ENCODE data around the gene BLVRA. TPM values are rescaled to one million over a fixed set of nuclear protein-coding genes. Genes with fewer than 3 reads are reported as not detected.
A peak's percentile ranks its signal among the peaks of the same experiment; 100 is the strongest.

Gene BLVRA
- total and polyA plus RNA-seq, 2 donors (not counting 1 experiment from before 2014, with no cell fraction given) = 72.8 to 108 TPM

DNA sequence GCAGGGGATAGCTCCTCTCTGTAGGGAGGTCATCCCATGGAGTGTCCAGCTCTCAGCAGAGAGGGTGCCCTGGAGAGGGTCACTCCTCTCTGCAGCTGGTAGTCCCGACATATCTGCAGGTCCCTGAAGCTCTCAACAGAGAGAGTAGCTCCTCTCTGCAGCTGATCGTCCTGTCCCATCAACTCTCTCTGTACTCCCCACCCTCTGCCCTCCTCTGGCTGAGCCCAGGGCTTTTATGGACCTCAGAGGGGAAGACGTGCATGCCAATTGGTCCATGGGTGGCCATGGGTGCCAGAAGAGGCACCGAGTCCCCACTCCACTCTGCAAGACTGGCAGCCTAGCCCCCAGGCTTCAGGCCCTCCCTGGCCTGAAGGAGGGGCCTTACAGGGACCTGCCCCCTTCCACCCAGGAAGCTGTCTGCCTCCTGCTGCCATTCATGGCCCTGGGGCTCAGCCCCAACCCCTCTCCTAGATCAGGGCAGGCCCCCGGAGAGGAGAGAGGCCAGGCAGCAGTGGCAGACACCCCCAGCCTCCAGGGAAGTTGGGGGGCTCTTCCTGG, 9.0 kb upstream of the BLVRA start:
- H3K79me2 ChIP-seq (ENCODE audit: control insufficient read depth, insufficient read depth, low read length) = no peaks in the 10 kb centered on the region
- no peaks in the 10 kb centered on the region for H3K9me3 ChIP-seq (ENCODE audit: control insufficient read depth, insufficient read depth, low read depth, low read length)
- H3K9ac ChIP-seq (ENCODE audit: insufficient read depth, low read length) = no peak overlapping the region
- H3K4me2 ChIP-seq (ENCODE audit: extremely low read depth, insufficient read depth, low read length) = no peak overlapping the region
- H3K4me3 ChIP-seq (replicated peaks in 1 of 4; ENCODE audit: control extremely low read depth in 1 of 4, insufficient read depth in 1 of 4, low read depth in 3 of 4, low read length in 4 of 4) = peak overlapping the region in 1 of 4 experiments; percentile 30
- TF ChIP-seq CTCF (conservative IDR thresholded peaks at IDR 0.05 in 1 of 2, IDR thresholded peaks at IDR 0.05 in 1 of 2; ENCODE audit: low read depth in 1 of 2, low read length in 2 of 2) = no peak
- peaks cover 7% of the 10 kb centered on the region for H3K4me1 ChIP-seq (ENCODE audit: control insufficient read depth, extremely low read depth, insufficient read depth, low read length)
- H3K27me3 ChIP-seq (ENCODE audit: control insufficient read depth, insufficient read depth, low read length) = no peaks in the 10 kb centered on the region
- no peaks in the 10 kb centered on the region for H3K36me3 ChIP-seq (ENCODE audit: control insufficient read depth, insufficient read depth, low read length)
- H4K20me1 ChIP-seq (ENCODE audit: control insufficient read depth, extremely low read depth, insufficient read depth, low read length) = no peaks in the 10 kb centered on the region
- H2AFZ ChIP-seq (ENCODE audit: low read length) = no peak overlapping the region
- H3K27ac ChIP-seq (ENCODE audit: insufficient read depth, low read length) = no peak overlapping the region
- no peak for DNase-seq (ENCODE audit: low read depth in 2 of 2)

DNA sequence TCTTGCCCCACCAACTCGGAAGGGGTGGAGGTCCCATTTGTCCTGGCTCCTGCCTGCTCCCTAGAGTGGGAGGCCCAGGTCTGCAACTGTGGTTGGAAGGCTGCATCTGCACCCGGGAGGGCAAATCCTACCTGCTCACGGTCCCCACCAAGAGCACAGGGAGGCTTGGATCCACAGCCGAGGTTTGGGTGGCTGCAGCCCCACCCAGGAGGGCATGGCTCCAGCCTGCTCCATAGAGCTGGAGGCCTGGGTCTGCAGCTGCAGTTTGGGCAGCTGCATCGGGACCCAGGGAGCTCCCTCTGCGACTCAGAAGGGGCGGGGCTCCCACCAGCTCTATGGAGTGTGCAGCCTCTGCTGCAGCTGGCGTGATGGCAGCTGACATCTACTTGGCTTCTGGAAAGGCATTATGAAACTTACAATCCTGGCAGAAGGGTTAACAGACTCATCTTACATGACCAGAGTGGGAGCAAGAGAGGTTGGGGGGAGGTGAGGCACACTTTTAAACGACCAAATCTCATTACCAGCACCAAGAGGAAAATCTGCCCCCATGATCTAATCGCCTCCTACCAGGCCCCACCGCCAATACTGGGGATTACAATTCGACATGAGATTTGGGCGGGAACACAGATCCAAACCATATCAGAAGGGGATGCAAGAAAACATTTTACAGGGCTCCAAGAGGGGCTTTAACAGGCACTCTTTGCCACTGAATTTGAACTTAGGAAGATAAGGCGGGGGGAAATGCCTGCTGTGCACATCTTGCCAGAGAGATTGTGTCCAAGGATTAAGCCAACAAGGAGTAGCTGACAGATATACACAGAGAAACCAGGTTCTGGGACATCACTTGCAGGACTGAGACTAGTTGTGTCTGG, 8.2 kb upstream of the BLVRA start:
- Histone ChIP-seq H2AFZ (ENCODE audit: low read length) (no peak overlapping the region), H4K20me1 (ENCODE audit: control insufficient read depth, extremely low read depth, insufficient read depth, low read length) (no peaks in the 10 kb centered on the region), H3K36me3 (ENCODE audit: control insufficient read depth, insufficient read depth, low read length) (no peaks in the 10 kb centered on the region), H3K9ac (ENCODE audit: insufficient read depth, low read length) (no peak overlapping the region), H3K27ac (ENCODE audit: insufficient read depth, low read length) (no peak overlapping the region), H3K27me3 (ENCODE audit: control insufficient read depth, insufficient read depth, low read length) (no peaks in the 10 kb centered on the region), H3K4me1 (ENCODE audit: control insufficient read depth, extremely low read depth, insufficient read depth, low read length) (peaks cover 7% of the 10 kb centered on the region), H3K4me3 (replicated peaks in 1 of 4; ENCODE audit: control extremely low read depth in 1 of 4, insufficient read depth in 1 of 4, low read depth in 3 of 4, low read length in 4 of 4) (peak overlapping the region in 1 of 4 experiments; percentile 30), H3K79me2 (ENCODE audit: control insufficient read depth, insufficient read depth, low read length) (no peaks in the 10 kb centered on the region), H3K4me2 (ENCODE audit: extremely low read depth, insufficient read depth, low read length) (no peak overlapping the region), H3K9me3 (ENCODE audit: control insufficient read depth, insufficient read depth, low read depth, low read length) (no peaks in the 10 kb centered on the region)
- peak; percentile 21 to 89 for DNase-seq (ENCODE audit: low read depth in 2 of 2)
- TF ChIP-seq CTCF (conservative IDR thresholded peaks at IDR 0.05 in 1 of 2, IDR thresholded peaks at IDR 0.05 in 1 of 2; ENCODE audit: low read depth in 1 of 2, low read length in 2 of 2) (no peak), EZH2 (IDR thresholded peaks at IDR 0.05; ENCODE audit: low read length, missing control alignments) (no peak)

- no peak overlapping the region for H2AFZ ChIP-seq (ENCODE audit: low read length)
- no peaks in the 10 kb centered on the region for H3K9me3 ChIP-seq (ENCODE audit: control insufficient read depth, insufficient read depth, low read depth, low read length)
- DNase-seq (ENCODE audit: low read depth in 2 of 2) = no peak
- no peak overlapping the region for H3K27ac ChIP-seq (ENCODE audit: insufficient read depth, low read length)
- no peak overlapping the region for H3K4me2 ChIP-seq (ENCODE audit: extremely low read depth, insufficient read depth, low read length)
- H3K4me1 ChIP-seq (ENCODE audit: control insufficient read depth, extremely low read depth, insufficient read depth, low read length) = peaks cover 13% of the 10 kb centered on the region
- H3K79me2 ChIP-seq (ENCODE audit: control insufficient read depth, insufficient read depth, low read length) = no peaks in the 10 kb centered on the region
- H3K4me3 ChIP-seq (replicated peaks in 1 of 4; ENCODE audit: control extremely low read depth in 1 of 4, insufficient read depth in 1 of 4, low read depth in 3 of 4, low read length in 4 of 4) = no peak overlapping the region
- no peaks in the 10 kb centered on the region for H4K20me1 ChIP-seq (ENCODE audit: control insufficient read depth, extremely low read depth, insufficient read depth, low read length)
- no peak overlapping the region for H3K9ac ChIP-seq (ENCODE audit: insufficient read depth, low read length)
- no peaks in the 10 kb centered on the region for H3K36me3 ChIP-seq (ENCODE audit: control insufficient read depth, insufficient read depth, low read length)
- no peak for TF ChIP-seq CTCF (conservative IDR thresholded peaks at IDR 0.05 in 1 of 2, IDR thresholded peaks at IDR 0.05 in 1 of 2; ENCODE audit: low read depth in 1 of 2, low read length in 2 of 2)
- TF ChIP-seq EZH2 (IDR thresholded peaks at IDR 0.05; ENCODE audit: low read length, missing control alignments) = no peak
- H3K27me3 ChIP-seq (ENCODE audit: control insufficient read depth, insufficient read depth, low read length) = no peaks in the 10 kb centered on the region
Measured at GRCh38 chr7:43752411-43752810, 6.1 kb upstream of the BLVRA start.
